ENCODE measurements around the gene ANOS1.

- TF ChIP-seq POLR2AphosphoS5 (IDR thresholded peaks at IDR 0.05; ENCODE audit: low read depth, low read length), result no peak
- TF ChIP-seq CTCF (IDR thresholded peaks at IDR 0.05), result no peak
- no peak for TF ChIP-seq REST (IDR thresholded peaks at IDR 0.05; ENCODE audit: insufficient read depth in 1 of 2, low read depth in 2 of 2, low read length in 1 of 2)
- TF ChIP-seq SIN3A (IDR thresholded peaks at IDR 0.05; ENCODE audit: borderline replicate concordance, insufficient read depth, low read depth, low read length), result no peak
Measured at GRCh38 chrX:8546715-8547114, 185.2 kb downstream of the ANOS1 start.

Data from Panc1 (cell line).